Stimulated activated CD4-positive, alpha-beta T cell treated with anti-CD3 and anti-CD28 coated beads, TNF-alpha, amount 100 ng/mL, for 48 hours (primary cell): Measurements from ENCODE around the gene FRY.

ENCODE experiments used
- DNase-seq, 3 donors: peaks; one replicate each; pipeline ENCODE4 v3.0.0-alpha.2; 2020; ENCODE audit warnings: low read depth in 3 of 3

The FRY gene

DNA sequence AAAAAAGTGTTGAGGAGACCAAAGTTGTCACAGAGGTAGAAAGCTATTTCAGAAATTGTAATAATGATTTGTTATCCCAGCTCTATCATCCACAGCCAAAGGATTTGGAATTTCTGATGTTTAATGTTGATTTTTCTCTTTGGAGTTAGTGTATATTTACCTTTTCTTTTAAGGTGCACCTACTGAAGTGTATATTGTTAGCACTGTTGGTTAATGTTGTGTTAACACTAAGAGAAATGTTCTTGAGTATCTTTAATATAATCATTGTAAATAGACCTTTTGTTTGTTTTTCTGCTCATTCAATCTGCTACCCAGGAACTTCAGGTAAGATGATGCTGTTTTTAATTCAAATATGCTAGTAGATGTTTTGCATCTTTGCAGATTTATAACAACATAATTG is 226.1 kb downstream of the FRY start:
- DNase-seq = no peak

DNA sequence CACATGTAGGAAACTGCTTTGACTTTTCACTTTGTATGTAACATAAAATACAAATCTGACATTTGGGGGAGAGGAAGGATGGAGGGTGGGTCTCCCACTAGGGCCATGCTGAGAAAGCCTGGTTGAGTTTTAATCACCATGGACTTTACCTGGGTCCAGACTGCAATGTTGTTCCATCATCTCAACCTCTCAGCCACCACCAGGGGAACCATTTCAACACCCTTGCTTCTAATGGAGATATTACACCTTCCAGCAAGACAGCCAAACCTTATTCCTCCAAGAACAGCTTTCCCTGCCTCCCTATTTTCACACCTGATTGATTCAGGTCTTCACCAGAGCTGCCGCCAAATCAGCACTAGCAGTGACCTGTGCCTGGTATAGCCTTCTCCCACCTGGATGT is 227.5 kb downstream of the FRY start:
- no peak for DNase-seq

DNA sequence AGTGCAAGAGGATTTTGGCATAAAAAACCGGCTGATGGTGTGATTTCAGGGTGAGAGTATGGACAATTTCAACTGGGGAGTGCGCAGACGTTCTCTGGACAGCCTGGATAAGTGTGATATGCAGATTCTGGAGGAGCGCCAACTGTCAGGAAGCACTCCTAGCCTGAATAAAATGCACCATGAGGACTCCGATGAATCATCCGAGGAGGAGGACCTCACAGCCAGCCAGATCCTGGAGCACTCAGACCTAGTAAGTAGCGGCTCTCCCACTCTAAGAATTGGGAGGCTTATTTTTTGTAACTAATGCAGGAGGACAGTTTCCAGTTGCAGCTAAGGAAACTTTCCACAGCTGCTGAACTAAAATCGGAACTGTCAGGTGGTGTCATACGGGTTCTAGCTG is 230.0 kb downstream of the FRY start:
- no peak for DNase-seq

DNA sequence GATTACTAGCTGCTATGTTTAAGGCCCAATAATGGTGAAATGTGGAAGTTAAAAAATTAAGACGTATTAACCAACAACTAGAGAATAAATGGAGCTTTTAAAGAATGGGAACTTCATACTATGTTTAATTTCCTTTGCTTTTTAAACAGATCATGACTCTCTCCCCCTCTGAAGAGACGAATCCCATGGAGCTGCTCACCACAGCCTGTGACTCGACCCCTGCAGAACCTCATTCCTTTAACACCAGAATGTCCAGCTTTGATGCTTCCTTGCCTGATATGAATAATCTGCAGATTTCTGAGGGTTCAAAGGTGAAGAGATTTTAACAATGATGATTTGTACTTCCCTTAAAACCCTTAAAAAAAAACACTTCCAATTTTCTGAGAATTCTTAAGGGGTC is 230.6 kb downstream of the FRY start:
- no peak for DNase-seq

DNA sequence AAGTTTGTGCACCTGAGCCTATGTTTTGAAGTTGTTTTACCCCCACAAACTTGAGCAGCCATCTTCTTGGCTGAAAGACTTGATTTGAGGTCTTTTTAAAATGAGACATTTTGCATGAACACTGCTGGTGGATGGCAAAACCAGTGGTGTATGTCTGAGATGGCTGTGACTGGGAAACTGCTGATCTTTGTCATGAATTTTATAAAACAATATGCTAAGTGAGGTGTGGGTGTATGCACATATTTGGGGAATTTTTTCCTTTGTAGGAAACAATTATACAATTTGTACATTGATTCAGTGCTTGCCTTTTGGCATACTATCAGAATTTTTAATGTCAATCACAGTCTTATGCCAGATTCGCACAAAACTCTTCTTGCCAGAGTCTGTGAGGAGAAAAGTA is 231.0 kb downstream of the FRY start:
- no peak for DNase-seq

DNA sequence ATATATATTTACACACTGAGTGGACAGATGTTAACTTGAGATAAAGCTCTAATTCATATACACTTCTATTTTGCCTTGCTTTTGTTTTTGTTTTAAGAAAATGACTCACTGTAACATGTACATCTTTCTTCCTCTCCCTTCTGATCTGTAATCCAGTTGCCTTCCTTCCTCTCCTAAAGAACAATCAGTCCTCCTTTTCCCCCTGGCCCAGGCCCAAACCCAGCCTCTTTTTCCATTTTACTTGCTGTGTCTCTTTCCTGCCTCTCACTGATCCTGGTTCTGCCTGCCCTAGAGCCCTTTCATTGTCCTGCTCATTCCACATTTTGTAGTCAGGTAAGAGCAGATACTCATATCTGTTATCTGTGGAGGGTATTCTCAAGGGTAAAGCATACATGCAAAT is 232.8 kb downstream of the FRY start:
- no peak for DNase-seq

DNA sequence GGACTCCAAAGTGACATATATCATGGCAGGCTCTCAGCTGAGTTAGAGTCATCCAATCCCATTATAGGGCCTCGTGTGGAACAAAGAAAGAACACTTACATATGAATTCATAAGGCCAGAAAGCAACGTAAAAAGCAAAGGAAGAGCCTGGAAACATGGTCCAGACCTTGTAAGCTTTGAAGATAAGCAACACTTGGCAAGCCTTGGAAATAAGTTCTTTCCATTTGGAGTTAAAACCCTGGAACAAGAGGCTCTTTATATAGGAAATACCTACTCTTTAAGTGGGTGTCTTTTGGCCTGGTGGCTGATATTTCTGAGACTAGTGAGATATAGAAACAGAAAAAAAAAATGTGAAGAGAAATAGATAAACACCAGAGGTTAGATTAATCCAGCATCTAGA is 234.2 kb downstream of the FRY start:
- no peak for DNase-seq

DNA sequence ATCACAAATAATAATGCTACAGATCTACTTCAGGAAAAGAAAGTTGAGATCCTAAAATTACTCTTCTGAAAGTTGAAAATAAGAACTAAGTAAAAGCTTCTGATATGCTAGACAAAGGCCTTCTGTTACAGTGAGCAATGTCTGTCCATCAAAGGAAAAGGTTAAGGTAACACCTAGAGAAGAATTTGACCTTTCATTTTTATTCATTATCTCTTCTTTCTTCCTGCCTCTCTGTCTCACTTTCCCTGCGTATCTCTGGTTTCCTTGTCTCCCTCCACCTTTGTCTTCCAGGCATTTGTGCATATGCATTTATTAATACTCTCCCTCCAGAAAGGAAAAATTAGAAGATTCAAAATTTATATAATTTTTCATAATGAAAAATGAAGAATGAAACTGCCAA is 234.6 kb downstream of the FRY start:
- no peak for DNase-seq

DNA sequence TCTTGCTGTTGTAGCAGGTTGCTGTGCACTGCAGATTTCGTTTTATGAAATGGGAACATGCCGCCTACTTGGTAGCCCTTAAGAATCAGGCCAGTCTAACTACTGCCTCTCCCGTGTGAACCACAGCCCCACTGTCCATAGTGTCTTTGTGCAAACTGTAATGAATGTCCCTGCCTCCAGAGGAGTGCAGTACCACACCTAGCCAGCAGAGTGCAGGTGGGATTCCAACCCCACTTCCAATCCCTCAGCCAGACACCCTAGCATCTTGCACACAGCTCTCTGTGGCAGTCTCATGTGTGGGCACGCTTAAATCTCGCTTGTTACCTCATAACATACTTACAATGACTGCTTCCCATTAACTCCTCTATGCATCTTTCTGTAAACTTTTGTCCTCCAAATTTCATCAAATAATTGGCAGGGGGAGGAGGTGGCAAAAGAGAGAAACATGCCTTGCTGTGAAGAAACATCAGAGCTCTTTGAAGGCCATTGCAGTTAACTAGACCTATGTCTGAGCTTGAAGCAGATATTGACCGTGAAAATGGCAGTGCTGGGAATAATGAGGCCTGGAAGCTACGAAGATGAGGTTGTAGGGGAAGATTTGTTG is 236.4 kb downstream of the FRY start:
- DNase-seq = peak; percentile 10 to 42 (median 31)

DNA sequence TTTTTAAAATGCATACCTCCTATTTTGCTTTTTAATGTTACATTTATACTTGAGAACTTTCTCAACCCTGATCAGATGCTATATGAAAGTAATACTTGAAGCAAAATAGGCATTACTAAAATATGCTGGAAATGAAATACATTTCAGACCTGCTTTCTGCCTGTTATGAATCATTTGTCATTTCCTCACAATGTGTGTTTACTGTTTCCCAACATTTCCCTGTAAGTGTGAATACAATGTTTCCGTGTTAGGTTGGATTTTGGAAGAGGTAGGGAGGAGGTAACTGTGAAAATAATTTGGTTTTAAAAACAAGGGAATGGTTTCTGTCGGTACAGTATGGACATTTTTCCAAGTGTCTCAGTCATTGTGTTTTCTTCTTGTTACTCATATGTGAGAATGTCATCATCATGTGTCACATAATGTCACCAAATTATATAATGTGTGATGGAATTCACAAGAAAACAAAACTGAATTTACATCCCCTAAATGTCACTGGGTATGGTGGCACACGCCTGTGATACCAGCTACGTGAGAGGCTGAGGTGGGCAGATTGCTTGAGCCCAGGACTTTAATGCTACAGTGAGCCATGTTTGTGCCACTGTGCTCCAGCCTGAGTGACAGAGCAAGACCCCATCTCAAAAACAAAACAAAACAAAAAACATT is 240.6 kb downstream of the FRY start:
- DNase-seq = peak in 1 of 3 donors; percentile 2

DNA sequence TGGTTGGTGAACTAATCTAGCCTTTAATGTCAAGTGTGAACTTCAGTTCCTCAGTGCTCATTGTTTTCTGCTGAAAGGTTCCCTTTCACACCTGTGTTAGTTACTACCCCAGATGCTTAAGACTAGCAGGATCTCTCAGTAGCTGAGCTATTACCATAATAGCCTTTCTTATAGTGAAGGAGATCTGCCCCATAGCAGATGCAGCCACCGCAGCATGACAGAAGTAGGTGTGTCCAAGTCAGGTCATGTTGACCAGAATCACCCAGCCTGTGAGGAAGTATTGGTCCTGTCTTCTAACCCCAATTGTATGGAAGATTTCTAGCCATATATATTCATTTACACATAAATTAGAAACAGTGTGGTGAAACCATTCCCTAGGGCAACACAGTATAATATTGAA is 246.3 kb downstream of the FRY start:
- no peak for DNase-seq

DNA sequence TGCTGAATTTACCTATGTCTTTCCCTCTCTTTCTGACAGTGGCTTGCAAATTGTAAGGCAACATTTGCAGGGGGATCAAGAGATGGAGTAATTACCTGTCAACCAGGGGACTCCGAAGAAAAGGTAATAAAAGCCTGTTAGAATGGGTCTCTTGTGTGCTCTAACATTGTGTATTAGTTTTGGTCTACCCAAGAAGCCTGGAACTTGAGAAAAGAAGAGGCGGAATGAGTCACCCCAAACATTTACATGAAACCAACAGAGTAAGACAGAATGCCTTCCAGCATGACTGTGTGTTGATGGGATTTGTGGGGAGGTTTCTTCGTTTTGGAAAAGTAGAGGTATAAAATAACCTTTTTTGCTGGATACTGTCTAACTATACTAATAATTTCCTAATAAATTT is 246.9 kb downstream of the FRY start:
- DNase-seq = no peak

DNA sequence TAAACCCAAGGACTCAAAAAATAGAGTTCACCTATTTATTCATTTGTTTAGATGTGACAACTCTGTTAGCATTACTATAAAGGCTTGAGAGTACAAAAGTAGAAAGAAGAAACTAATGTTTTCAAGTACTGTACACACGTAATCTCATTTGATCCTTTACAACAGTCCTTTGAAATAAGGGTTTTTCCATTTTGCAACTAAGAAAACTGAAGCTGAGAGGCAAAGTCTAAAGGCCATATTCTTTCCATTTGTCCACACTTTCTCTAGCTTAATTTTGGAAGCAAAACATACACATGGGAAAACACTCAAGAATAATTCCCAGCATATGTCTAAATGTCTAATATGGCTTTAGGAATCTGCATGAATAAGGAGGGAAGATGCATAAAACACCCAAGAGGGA is 249.5 kb downstream of the FRY start:
- DNase-seq = no peak

DNA sequence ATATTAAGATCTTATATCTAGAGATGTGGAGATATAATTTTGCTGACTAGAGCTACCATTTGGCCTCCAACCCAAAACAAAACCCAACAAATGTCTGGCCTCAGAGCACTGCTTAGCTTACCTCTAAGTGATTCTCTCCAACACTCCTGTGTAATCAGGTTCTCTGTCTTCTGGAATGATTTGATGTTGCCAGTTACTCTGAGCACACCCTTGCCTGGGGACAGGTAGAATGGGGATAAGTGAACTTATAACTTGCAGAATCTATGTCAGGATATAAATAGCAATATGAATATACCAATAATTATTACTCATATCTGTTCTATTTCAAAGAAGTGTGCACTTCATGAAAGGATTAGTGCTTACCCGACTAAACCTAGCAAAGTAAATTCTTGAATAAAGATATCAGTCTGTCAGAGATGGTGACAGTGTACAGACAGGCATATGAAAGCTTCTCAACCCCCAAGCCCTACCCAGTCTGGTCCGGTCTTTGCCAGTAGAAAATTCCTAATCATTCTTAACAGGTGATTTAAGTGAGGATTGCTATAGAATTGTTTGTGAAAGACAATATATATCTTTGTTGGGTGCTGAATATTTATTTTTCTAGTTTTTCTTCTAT is 250.6 kb downstream of the FRY start:
- no peak for DNase-seq

DNA sequence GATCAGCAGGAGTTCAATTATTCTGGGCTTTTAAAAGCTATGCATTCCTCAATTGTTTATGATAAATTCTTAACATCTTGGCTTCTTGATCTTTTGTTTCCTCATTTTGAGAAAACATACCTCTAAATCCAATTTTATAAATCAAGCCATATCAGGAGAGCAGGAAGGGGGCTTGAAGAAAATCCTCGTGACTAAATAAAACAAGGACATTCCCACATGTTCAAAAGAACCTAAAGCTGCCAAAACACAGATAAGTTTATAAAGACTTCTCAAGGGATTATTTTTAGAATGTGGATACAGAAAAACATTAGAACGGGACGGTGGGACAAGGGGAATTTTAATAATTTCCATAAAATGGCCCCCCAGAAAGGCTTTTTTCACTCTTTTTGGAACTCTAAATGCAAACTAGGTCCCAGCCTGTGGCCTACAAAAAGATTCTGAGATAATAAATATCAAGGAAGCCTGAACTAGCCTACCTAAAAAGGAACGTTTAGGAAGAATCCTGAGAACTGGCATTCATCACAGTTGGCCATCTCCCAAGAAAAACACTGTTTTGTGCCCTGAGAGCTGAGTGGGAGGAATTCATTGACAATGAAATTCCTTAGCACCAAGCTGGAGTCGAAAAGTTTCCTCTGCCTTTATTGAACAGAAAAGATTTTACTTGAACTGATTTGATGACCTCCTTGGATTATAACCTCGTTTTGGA is 253.5 kb downstream of the FRY start:
- DNase-seq = no peak

DNA sequence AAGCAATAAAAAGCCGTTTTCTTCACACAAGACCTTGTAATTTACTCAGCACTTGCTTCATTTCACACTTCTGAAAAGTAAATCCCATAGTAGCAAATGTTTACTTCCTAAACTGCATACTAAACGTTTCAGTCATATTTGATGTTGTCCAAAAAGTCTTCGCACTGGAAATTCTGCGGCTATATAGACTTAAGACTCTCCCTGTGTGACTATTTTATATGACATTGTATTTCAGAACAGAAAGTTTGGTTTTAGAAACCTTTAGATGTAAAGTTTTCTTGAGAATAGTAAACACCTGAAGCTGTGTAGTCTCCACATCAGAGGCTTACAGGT is 254.0 kb downstream of the FRY start:
- no peak for DNase-seq

DNA sequence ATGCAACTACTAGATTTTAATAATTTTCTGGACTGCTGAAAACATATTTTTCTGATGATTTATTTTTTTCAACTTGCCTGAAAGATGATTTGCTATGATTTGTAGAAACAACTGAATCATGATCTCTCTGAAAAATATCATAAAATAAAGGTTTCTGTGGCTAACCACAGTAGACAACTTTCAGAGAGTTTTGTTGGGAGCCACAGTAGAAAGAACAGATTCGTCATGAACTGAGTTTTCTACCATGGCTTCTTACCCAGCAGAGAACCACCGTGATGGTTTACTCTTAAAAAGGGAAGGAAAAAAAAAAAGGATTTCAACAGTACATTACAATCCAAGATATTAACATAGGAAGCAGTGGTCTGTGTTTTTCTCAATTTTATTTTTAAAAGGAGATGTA is 265.6 kb downstream of the FRY start:
- no peak for DNase-seq

DNA sequence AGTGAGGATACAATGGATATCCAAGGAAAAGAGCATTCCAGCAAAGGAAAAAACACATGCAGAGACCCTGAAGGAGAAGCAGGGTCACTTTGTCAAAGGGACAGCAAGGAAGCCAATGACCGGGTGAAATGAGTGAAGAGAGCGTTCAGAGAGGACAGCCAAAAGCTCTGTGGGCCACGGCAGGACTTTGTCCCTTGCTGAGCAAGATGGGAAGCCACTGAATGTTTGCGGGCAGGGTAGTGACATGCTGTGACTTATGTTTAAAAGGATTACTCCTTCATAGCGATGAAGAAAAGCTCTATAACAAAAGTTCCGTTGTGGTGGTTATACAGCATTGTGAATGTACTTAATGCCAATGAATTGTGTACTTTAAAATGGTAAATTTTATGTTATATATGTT is 267.1 kb downstream of the FRY start:
- no peak for DNase-seq

DNA sequence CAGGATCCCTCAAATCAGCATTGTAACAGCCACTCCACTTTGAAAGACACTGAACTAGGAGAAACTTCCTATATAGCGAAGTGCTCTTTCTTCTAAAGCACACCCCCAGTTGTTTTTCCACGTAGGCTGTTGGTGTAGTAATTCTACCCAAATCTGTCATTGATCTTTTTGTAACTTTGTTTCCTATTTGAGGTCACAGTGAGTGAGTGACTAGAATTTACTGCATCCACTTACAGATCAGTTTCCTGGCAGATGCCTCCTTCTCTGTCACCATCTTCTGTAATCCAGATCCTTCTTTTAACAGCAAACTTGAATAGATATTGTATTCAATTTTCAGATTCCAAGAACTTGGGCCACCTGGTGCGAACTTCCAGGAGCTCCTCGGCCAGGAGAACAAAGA is 268.3 kb downstream of the FRY start:
- no peak for DNase-seq

DNA sequence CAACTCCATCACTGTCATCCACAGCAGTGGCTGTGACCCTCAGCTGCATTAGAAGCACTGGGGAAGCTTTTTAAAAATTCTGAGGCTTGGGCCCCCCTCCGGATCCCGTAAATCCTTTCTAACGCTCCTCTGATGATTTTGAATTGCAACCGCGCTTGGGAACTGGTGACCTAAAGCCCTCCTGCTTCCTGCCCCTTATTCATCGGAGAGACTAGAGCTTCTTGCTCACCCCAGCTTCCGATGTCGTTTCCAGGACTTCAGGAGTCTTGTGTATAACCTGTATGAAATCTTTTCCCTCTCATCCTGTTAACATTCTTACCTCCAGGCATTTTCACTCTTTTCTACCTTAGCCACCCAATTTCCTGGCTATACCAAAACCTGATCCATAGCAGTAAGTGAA is 268.8 kb downstream of the FRY start:
- no peak for DNase-seq

DNA sequence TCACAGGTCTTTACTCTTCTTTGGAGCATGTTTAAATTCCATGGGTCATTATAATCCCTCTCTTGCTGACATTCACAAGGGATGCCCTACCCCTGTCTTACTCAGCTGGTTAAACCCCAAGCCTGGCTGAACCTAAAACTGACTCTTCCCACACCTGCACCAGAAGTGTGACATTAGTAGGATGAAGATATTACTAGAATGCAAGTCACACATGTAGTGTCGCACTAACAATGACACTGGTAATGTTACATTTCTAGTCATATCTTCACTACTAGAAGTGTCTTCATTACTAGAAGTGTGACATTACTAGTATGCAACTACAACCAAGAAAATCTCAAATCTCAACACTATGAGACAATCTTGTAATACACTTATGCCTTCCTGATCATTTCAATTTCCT is 269.3 kb downstream of the FRY start:
- DNase-seq = peak in 1 of 3 donors; percentile 15

DNA sequence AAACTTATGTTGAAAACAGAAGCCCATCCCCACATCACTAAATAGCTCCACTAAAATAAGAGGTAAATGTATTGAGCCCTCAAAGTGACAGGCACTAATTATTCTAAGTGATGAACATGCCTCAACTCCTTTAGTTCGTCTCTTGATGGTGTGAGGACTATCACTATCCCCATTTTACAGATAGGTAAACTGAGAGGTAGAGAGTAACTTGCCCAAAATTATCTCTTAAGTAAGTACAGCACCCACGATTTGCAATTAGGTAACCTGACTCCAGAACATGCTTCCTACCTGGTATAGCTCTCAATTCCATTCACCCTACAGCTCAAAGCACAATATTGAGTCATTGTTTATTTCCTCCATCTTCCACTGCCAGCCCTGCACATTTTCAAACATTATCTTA is 270.9 kb downstream of the FRY start:
- no peak for DNase-seq

DNA sequence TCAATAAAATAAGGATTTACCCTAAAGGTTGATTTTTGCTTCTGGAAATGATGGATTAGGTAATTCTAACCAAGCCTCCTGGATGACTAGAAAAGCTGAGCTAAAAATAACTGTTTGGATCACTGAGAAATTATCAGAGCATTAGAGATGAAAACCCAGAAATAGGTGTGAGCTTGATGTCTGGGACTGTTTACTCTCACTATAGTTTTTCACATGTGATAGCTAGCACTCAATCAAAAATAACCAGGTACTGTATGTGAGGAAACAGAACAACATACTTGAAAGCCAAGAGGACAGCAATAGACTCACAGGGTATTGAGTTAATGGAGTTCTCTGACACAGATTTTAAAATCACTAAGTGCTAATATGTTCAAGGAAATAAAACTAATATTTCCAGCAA is 274.1 kb downstream of the FRY start:
- no peak for DNase-seq
